ENCODE results near the gene LTBP3.

Gene LTBP3

DNA sequence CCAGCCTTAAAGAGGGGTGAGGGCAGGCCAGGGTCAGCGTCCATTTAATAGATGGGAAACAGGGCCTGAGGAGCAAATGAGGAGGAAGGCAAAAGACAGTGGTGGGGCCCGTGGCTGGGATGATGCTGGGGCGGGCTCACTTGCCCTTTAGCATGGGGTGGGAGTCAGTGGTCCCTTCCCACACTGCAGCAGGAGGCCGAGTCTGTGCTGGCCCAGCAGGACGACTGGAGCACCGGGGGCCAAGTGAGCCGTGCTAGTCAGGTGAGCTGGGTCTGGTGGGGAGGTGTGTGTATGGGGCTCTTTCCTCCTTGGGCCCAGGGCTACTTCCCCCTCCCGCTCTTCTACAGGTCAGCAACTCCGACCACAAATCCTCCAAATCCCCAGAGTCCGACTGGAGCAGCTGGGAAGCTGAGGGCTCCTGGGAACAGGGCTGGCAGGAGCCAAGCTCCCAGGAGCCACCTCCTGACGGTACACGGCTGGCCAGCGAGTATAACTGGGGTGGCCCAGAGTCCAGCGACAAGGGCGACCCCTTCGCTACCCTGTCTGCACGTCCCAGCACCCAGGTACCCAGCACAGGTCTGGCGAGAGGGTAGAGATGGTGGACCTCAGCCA is 20.4 kb downstream of the LTBP3 start:
- Mint-ChIP-seq H3K27ac (no peak overlapping the region), H3K9me3 (no peaks in the 10 kb centered on the region), H3K4me3 (peak overlapping the region; percentile 30), H3K36me3 (peaks cover 15% of the 10 kb centered on the region), H3K4me1 (peaks cover 14% of the 10 kb centered on the region), H3K27me3 (no peaks in the 10 kb centered on the region)
- CTCF ChIA-PET, result interaction anchor here (1.3 to 1.7 kb wide), 2 partner anchors 34 kb away, joined by 4 to 7 read pairs; partner anchors contain the start of gene FAM89B
- no peak for DNase-seq

GRCh38 chr11:65537296-65537597 is 20.9 kb downstream of the LTBP3 start:
- no peaks in the 10 kb centered on the region for H3K27me3 Mint-ChIP-seq
- H3K4me3 Mint-ChIP-seq, result no peak overlapping the region
- H3K36me3 Mint-ChIP-seq, result peaks cover 18% of the 10 kb centered on the region
- no peak for DNase-seq
- CTCF ChIA-PET, result interaction anchor here (1.5 to 1.7 kb wide), 2 partner anchors 12 to 35 kb away, joined by 4 to 7 read pairs; partner anchors contain the start of gene FAM89B
- H3K9me3 Mint-ChIP-seq, result no peaks in the 10 kb centered on the region
- H3K4me1 Mint-ChIP-seq, result peaks cover 13% of the 10 kb centered on the region
- no peak overlapping the region for H3K27ac Mint-ChIP-seq

- Mint-ChIP-seq H3K4me3 (no peak overlapping the region), H3K4me1 (peaks cover 8% of the 10 kb centered on the region), H3K27ac (no peak overlapping the region), H3K9me3 (no peaks in the 10 kb centered on the region), H3K36me3 (peaks cover 21% of the 10 kb centered on the region), H3K27me3 (no peaks in the 10 kb centered on the region)
- DNase-seq, result no peak
- CTCF ChIA-PET, result interaction anchor here (0.7 to 1.7 kb wide), 4 partner anchors 11 to 57 kb away, joined by 3 to 7 read pairs (median 4); partner anchors contain the start of gene FAM89B
Measured at GRCh38 chr11:65536412-65537295, 21.5 kb downstream of the LTBP3 start.

GRCh38 chr11:65535102-65535501 is 23.1 kb downstream of the LTBP3 start:
- no peak for DNase-seq
- peaks cover 33% of the 10 kb centered on the region for H3K36me3 Mint-ChIP-seq
- no peak overlapping the region for H3K4me3 Mint-ChIP-seq
- CTCF ChIA-PET, result no interaction called here
- H3K27me3 Mint-ChIP-seq, result no peaks in the 10 kb centered on the region
- H3K27ac Mint-ChIP-seq, result no peak overlapping the region
- no peaks in the 10 kb centered on the region for H3K9me3 Mint-ChIP-seq
- H3K4me1 Mint-ChIP-seq, result peaks cover 5% of the 10 kb centered on the region

- DNase-seq, result no peak
- Mint-ChIP-seq H3K4me3 (no peak overlapping the region), H3K27ac (no peak overlapping the region), H3K4me1 (peaks cover 22% of the 10 kb centered on the region), H3K27me3 (no peaks in the 10 kb centered on the region), H3K36me3 (peaks cover 41% of the 10 kb centered on the region), H3K9me3 (no peaks in the 10 kb centered on the region)
- CTCF ChIA-PET, result interaction anchor here (1.0 to 1.2 kb wide), 2 partner anchors 9 to 61 kb away, joined by 3 read pairs; no protein-coding TSS in a partner anchor
Measured at GRCh38 chr11:65532388-65533064, 25.6 kb downstream of the LTBP3 start.

GRCh38 chr11:65530157-65530496 is 28.0 kb downstream of the LTBP3 start:
- no peak overlapping the region for H3K4me3 Mint-ChIP-seq
- H3K27ac Mint-ChIP-seq, result peak overlapping the region; percentile 53
- H3K4me1 Mint-ChIP-seq, result peaks cover 40% of the 10 kb centered on the region
- no peaks in the 10 kb centered on the region for H3K9me3 Mint-ChIP-seq
- CTCF ChIA-PET, result interaction anchor here (1.3 to 2.3 kb wide), 4 partner anchors 11 to 156 kb away, joined by 3 to 15 read pairs (median 6); partner anchors contain the start of gene FAM89B
- H3K27me3 Mint-ChIP-seq, result no peaks in the 10 kb centered on the region
- peak; percentile 64 for DNase-seq
- peaks cover 45% of the 10 kb centered on the region for H3K36me3 Mint-ChIP-seq

- Mint-ChIP-seq H3K9me3 (no peaks in the 10 kb centered on the region), H3K27me3 (no peaks in the 10 kb centered on the region), H3K4me1 (peaks cover 40% of the 10 kb centered on the region), H3K4me3 (no peak overlapping the region), H3K27ac (peak overlapping the region; percentile 53), H3K36me3 (peaks cover 43% of the 10 kb centered on the region)
- no peak for DNase-seq
- CTCF ChIA-PET, result interaction anchor here (0.6 to 2.3 kb wide), 5 partner anchors 11 to 257 kb away, joined by 3 to 15 read pairs (median 4); partner anchors contain the start of gene FAM89B
Measured at GRCh38 chr11:65529475-65530156, 28.5 kb downstream of the LTBP3 start.

GRCh38 chr11:65528819-65529350 is 29.3 kb downstream of the LTBP3 start:
- no peak for DNase-seq
- Mint-ChIP-seq H3K27ac (peak overlapping the region; percentile 16), H3K27me3 (no peaks in the 10 kb centered on the region), H3K4me3 (no peak overlapping the region), H3K4me1 (peaks cover 48% of the 10 kb centered on the region), H3K36me3 (peaks cover 39% of the 10 kb centered on the region), H3K9me3 (no peaks in the 10 kb centered on the region)
- CTCF ChIA-PET, result interaction anchor here (1.0 to 1.8 kb wide), 4 partner anchors 11 to 155 kb away, joined by 3 to 8 read pairs (median 4); partner anchors contain the start of gene FAM89B

DNA sequence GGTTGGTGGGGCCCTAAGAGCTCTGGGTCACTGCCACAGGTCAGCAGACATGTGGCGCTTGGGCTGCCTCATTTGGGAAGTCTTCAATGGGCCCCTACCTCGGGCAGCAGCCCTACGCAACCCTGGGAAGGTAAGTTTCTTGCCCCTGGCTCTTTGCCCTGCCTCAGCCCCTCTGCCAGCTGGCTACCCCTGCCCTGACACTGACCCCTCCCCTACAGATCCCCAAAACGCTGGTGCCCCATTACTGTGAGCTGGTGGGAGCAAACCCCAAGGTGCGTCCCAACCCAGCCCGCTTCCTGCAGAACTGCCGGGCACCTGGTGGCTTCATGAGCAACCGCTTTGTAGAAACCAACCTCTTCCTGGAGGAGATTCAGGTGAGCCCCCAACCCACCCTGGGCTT is 31.4 kb downstream of the LTBP3 start:
- Mint-ChIP-seq H3K9me3 (no peaks in the 10 kb centered on the region), H3K27me3 (no peaks in the 10 kb centered on the region), H3K4me1 (peaks cover 68% of the 10 kb centered on the region), H3K4me3 (peak overlapping the region; percentile 89), H3K36me3 (peaks cover 34% of the 10 kb centered on the region), H3K27ac (no peak overlapping the region)
- CTCF ChIA-PET, result interaction anchor here (2.9 kb wide), 1 partner anchor 14 kb away, joined by 12 read pairs; no protein-coding TSS in a partner anchor
- no peak for DNase-seq

GRCh38 chr11:65525546-65526480 is 32.3 kb downstream of the LTBP3 start:
- Mint-ChIP-seq H3K9me3 (no peaks in the 10 kb centered on the region), H3K4me1 (peaks cover 69% of the 10 kb centered on the region), H3K27ac (peak overlapping the region; percentile 82), H3K36me3 (peaks cover 25% of the 10 kb centered on the region), H3K27me3 (no peaks in the 10 kb centered on the region), H3K4me3 (peak overlapping the region; percentile 89)
- CTCF ChIA-PET, result interaction anchor here (1.0 to 2.9 kb wide), 4 partner anchors 11 to 110 kb away, joined by 4 to 12 read pairs (median 4); no protein-coding TSS in a partner anchor
- DNase-seq, result no peak

DNA sequence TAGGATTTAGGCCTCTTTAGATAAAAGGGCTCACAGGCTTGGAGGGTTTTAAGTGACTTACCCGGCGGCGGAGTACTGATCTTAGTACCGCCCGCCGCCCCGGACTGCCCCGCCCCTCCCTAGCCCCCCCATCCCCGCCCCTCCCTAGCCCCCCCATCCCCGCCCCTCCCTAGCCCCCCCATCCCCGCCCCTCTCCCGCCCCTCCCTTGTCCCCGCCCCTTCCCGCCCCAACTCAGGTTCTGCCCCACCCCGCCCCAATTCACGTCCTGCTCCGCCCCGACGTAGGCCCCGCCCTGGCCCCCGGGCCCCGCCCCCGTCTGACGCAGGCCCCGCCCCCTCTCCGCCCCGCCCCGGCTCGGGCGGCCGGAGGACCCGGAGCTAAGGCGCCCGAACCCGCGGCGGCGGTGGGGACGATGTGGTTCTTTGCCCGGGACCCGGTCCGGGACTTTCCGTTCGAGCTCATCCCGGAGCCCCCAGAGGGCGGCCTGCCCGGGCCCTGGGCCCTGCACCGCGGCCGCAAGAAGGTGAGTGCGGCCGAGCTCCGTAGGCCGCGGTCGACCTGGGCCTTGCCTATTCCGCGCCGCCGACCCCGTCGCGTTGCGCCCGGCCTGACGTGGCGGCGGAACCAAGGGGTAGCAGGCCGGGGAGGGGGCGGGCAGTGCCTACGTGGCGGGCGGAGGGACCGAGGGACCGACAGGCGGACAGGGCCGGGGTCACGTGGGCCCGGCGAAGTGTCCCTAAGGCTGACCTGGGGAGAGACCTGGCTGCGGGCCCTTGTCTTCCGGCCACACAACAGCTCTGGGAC is 33.2 kb downstream of the LTBP3 start, which contains the start of gene SCYL1:
SCYL1 (plus strand) TSS at position 343 of the 805 bp plus-strand sequence; CDS start at position 414, 71 bp downstream.
- DNase-seq, result peak; percentile 81
- peaks cover 64% of the 10 kb centered on the region for H3K4me1 Mint-ChIP-seq
- H3K36me3 Mint-ChIP-seq, result peaks cover 19% of the 10 kb centered on the region
- peak within 1 kb of the TSS; percentile 89 for H3K4me3 Mint-ChIP-seq
- H3K27ac Mint-ChIP-seq, result peak within 1 kb of the TSS; percentile 93
- CTCF ChIA-PET, result interaction anchor here (0.8 to 2.9 kb wide), 5 partner anchors 12 to 109 kb away, joined by 3 to 12 read pairs (median 4); no protein-coding TSS in a partner anchor
- no peaks in the 10 kb centered on the region for H3K27me3 Mint-ChIP-seq
- H3K9me3 Mint-ChIP-seq, result no peaks in the 10 kb centered on the region
